ENCODE data around the gene EGR4.
A peak's percentile ranks its signal among the peaks of the same experiment; 100 is the strongest.
"Not testable (repeated sequence)": the region's sequence is repeated elsewhere in the genome, so short reads cannot be mapped to it uniquely, and the experiment has no call there.

EGR4 gene

DNA sequence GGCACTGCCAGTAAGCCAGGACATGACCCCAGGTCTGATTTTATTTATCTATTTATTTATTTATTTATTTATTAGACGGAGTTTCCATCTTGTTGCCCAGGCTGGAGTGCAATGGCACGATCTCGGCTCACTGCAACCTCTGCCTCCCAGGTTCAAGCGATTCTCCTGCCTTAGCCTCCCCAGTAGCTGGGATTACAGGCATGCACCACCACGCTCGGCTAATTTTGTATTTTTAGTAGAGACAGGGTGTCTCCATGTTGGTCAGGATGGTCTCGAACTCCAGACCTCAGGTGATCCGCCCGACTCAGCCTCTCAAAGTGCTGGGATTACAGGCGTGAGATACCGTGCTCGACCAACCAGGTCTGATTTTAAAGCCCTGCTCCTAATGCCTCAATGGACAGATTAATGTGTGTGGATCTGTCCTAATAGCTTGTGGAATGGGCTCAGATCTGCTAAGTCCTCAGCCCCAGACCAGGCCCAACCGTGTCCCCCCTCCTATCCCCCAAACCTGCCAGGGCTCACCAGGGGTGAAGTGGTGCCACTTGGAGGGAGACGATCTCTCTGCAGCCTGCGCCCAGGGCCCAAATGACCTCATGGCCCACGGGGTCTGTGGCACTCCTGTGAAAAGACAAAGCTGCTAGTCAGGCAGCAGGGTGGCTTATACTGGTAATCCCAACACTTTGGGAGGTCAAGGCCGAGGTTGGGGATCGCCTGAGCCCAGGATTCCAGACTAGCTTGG lies 30.5 kb downstream of the EGR4 start:
- DNase-seq: not testable (repeated sequence)

DNA sequence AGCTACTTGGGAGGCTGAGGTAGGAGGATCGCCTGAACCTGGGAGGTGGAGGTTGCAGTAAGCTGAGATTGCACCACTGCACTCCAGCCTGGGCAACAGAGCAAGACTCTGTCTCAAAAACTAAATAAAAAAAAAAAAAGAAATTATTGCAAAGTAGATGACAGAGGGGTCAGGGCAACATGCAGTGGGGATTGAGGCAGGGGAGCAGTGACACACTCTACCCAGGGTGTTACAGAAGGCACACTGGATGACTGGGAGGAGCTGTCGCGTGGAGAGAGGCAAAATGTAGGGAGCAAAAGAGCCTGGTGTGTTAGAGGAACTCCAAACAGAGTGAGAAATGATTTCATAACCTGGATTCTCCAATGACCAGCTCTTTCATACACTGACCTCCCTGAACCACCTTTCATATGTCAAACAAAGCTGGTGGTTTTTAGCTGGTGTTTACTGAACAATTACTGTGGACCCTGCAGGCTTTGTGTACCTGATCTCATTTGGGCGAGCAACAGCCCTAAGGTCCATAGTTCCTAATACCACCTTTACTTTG lies 31.2 kb downstream of the EGR4 start:
- no peak for DNase-seq

DNA sequence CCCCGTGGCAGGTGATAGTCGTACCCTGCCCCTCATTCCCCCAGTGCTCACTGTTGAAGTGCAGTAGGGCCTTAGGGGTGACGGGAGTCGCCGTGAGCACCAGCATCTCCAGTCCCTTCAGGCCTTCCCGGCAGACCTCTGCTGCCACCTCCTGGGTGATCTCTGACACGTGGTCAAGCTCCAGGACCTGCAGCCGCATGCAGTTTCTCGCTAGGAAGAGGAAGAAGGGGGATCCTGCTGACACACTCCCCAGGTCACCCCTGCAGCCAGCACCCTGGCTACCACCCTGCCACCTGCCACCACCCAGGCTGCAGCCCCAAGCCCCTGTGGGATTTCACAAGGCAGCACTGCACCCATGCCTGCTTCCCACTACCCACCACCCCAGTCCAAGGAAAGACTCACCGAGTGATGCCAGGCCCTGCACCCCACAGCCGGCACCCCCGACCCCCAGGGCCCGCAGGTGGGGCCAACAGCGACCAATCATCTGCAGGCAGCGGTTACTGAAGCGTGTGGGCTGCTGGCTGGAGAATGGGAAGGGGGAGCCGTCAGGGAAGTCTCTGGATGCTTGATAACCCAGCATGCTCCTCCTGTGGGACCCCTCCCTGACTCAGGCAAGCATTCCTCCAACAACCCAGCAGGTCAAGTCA lies 32.9 kb downstream of the EGR4 start:
- DNase-seq: peak in 1 of 2 donors; percentile 8

DNA sequence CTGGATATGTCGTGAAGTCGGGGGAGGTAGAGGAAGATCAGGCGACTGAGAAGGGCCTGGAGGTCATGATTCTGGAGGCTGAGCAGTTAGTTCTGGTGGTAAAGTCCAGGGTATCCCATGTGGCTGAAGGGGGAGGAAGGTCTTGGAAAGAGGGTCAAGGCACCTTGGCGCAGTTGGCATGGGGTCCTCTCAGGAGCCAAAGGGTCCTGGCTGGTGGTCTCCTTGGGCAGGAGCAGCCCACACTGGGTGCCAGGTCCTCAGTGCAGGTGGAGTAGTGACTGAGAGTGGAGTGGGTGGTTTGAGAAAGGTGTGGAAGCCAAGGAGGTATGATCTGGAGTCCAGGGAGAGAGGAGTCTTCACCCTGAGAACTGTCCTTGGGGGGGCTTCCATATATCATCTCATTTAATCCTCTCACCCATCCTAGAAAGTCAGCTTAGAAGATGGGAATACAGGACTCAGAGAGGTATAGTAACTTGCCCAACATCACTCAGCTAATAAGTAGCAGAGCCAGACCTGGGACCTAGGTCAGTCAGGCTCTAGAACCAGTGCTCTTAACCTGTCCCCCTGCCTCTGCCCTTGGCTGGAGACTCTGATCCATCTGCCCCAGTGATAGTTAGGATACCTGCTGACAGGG lies 33.5 kb downstream of the EGR4 start:
- no peak for DNase-seq

DNA sequence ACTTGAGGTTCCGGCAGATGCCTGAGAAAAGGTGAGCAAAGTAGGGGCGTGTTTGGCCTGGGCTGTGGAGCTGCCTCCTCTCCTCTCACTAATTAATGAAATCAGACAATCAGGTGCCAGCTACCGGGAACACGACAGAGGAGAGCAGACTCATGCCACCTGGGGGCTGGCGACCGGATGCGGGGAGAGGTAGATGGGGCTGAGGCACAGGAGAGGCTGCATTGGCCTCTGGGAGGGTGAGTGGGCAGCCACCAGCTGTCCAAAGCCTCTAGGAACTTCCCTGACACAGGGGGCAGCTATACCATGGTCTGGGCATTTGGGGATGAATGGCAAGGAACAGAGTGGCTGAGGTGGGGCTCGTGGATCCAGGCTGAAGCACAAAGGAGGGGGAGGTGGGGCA lies 34.1 kb downstream of the EGR4 start:
- no peak for DNase-seq

DNA sequence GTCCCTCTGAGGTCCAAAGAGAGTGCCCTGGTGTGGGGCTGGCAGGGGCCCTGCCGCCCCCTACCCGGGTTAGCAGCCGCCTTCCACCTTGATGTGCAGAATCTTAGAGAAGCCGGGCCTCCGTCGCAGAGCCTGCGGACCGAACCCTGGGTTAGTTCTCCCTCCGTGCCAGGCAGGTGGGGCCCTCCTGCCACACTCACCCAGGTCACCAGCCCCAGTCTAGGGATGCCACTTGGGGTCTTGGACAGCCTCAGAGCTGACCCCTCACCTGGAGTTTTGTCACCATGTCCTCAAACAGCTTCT lies 34.5 kb downstream of the EGR4 start:
- DNase-seq: no peak

DNA sequence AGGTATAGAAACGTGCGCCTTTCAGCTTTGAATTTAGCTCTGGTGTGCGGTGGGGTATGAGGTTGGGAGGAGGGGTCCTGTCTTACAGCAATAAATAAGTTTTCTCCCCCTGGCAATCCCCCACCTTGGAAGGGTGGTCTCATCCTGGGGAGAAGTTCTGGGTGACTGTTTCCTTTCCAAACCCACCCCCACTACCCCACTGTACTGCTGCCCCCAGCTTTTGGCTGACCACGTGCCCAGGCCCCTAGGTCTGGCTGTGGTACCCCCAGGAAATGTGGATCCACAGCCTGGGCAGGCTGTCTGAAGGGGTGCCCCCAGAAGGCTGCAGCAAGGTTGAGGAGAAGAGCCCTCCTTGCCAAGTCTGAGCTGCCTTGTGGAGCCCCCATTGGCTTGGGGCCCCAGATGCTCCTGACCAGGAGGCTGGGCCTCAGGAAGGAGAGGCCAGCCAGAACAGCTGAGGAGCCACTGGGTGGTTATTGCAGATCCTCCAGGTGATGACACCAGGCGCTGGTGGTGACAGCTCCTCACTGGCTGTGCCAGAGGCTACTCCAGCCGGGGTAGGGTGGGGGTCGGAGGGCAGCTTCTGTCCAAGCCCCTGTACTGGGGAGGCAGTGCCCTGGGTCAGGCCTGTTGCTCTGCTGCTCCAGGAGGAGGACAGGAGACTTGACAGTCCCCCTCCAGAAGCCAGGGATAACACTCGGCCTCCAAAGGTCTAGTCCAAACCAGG lies 35.0 kb downstream of the EGR4 start:
- no peak for DNase-seq

DNA sequence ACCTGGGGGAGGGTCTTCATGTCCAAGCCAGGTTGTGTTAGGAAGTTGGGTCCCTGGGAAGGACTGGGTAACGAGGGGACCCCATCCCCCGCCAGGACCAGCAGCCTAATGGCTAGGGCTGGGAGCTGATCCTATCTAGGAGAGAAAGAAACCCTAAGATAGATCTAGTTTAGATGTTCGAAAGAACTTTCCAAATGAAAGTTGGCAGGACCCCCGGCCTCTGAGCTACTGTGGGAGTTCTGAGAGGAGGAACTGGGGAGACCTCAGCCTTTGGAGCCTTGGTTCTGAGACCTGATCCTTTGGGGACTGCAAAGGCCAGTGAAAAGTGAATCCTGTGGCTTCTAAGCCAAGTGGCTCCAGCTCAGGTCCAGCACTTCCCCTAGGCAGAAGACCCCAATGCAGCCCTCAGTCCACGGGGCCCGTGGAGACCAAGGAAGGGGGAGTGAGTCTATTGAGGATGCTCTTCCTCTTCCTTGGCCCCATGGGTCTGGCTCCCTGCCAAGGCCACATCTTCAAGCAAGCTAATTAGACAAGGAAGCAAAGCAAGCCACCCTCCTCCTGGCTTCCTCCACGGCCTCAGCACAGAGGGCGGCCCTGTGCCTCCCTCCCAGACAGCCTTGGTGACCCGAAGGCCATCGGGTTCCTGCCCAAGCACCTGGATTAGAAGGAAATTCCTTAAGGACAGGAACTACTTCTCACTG lies 35.8 kb downstream of the EGR4 start:
- no peak for DNase-seq

DNA sequence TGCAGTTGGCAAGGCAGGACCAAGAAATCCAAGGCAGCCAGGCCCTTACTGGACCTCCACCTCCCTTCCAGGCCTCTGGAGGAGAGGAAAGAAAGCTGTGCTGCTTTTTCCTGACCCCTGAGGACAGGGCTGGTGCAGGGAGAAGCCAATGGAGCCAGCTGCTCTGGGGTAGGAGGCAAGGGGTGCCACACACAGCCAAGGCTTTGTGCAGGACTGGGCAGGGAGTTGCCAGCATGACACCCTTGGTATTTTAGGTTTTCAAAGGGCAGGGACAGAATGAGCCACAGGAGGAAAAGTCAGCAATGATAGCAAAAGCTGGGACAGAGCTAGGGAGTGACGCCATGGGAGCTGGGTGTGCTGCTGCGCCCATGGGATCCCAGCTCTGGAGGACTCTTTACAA lies 36.3 kb downstream of the EGR4 start:
- DNase-seq: no peak

DNA sequence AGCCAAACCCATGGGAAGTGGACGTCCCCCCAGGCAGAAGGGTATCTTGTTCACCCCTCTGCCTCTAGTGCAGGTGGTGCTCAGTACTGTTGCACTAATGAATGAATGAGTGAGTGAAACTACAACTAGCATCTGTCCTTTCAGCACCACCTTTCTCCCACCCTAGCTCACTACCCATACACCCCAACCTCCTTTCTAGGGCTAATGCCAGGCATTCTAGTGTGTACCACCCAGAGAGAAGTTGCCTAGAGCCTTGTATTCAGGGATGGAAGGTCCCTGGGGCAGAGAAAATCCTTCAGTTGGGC lies 36.8 kb downstream of the EGR4 start:
- no peak for DNase-seq

DNA sequence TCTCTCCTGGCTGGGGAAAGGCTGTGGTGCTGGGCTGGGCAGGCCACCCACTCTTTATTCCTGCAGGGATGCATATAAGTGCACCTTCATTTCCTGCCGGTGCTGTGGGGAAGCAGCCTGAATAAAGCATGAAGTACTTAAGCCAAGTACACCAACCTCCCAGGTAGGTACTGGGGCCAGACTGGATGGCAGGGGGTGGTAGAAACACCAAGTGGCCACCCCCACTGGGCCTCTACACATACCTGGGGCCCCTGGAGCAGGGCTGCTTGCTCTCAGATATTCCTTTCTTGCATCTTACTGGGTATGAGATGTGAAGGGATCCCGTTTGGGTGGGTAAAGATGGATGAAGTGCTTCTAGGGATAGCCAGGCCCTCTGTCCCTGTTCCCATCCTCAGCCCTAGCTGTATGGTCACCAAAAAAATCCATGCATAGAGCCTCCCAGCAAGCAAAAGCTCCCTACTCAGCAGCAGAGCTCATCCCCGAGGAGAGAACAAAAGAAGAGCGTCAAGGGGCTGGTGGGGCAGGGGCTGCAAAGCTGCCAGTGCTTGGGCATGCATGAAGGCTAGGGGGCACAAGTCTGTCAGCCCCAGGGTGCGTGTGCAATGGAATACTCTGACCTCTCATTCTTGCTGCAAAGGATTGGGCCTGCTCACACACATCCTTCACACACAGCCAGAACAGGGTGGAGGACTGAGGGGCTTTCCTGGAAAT lies 37.3 kb downstream of the EGR4 start:
- no peak for DNase-seq

DNA sequence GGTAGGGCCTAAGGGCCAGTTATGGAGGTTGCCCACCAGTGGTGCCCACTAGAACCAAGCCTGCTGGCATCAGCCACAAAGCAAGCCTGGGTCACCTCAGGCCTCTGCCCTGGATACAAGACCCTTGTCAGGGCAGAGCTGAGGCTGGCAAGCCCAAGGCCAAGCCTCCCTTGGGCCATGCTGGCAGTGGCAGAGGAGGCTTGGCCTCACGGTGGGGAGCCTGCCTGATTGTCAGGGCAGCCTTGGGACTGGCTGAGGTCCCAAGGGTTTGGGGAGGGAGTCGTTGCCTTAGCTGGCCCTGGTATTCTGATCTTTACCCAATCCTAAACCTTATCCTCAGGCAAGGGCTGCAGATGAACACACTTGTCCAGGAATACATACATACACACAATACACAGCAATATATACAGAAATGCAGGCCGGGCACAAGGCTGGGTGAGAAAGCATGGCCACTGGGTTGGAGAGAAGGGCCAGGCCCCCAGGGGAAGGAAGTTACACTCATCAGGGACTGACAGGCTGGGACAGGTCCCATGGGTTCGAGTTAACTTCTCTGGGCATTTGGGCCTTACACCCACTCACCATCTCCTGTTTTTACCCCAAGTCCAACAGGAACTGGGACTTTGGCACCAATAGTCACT lies 38.2 kb downstream of the EGR4 start:
- DNase-seq: no peak

DNA sequence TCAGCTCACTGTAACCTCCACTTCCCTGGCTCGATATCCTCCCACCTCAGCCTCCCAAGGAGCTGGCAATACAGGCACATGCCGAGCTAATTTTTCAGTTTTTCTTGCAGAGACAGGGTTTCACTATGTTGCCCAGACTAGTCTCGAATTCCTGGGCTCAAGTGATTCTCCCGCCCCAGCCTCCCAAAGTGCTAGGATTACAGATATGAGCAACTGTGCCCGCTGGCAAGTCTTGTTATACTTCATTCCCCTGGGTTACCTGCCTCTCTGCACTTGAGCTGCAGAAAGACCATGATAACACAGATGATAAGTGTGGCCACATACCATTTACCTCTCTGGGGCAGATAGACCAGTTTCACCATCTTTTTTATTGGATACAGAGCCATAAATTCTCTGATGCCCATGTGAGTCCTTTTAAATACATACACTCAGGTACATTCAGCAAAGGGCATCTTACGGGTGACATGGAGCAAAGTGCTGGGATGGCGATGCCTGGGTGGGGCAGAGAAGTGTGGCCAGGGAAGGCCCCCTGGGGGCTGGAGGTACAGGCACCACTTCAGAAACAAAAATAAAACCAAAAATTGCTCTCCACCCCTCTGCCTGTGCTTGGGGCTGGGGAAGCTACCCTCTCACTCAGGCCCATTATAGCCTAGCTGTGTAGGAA lies 38.9 kb downstream of the EGR4 start:
- no peak for DNase-seq

DNA sequence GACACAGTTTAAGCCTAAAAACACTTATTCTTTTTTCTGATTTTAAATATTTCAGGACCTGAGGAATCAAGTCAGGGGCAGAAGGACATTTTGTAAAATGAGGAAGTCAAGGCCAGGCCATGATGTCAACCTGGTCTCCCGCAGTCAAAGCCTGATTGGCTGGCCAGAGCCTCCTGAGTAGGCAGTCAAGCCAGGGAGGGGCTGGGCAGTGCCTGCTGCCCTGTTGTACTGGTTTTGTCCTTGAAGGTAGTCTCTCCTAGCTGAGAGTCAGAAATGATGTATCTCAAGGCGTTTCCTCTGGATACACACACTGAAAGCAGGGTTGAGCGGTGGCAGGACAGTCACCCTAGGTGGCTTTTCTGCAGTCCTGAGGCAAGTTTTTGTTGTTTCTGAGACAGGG lies 39.4 kb downstream of the EGR4 start:
- DNase-seq: no peak

DNA sequence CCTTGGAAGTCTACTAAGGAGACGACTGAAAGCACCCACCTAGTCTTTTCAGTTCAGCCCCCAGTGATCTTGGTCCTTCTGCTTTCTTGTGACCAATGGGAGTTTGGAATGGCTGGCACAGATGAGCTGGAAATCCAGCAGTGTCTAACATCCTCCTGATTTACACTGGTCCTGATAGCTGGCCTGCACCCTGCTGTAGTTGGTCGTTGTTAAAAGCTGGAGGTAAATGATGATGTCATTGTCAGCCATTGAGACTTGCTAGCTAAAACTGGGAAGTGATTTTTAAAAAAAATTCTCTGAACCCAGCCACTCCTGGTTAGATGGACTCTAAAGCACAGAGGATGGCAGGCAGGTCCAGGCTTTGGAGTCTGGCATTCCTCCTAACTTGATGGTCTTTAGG lies 39.9 kb downstream of the EGR4 start:
- no peak for DNase-seq

DNA sequence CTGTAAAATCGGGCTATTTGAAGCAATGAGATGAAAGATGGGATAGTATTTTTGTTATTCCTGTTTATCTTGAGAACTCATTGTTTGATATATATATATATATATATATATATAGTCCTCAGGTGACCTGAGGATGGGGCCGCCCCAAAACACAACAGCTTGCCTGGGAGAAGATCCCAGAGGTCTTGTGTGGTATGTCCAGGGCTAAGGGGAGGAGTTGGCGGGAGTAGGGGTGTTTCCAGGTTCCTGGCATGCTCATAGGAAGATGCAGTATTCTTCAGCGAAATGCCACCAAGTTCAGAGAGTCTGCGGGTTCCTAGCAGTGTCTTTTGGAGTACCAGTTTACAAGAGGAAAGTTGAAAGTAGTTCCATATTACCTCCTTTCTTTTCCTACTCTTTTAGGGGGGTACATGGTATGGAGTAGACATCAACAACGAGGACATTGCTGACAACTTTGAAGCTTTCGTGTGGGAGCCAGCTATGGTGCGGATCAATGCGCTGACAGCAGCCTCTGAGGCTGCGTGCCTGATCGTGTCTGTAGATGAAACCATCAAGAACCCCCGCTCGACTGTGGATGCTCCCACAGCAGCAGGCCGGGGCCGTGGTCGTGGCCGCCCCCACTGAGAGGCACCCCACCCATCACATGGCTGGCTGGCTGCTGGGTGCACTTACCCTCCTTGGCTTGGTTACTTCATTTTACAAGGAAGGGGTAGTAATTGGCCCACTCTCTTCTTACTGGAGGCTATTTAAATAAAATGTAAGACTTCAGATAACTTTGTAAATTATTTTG lies 40.9 kb downstream of the EGR4 start:
- no peak for DNase-seq

DNA sequence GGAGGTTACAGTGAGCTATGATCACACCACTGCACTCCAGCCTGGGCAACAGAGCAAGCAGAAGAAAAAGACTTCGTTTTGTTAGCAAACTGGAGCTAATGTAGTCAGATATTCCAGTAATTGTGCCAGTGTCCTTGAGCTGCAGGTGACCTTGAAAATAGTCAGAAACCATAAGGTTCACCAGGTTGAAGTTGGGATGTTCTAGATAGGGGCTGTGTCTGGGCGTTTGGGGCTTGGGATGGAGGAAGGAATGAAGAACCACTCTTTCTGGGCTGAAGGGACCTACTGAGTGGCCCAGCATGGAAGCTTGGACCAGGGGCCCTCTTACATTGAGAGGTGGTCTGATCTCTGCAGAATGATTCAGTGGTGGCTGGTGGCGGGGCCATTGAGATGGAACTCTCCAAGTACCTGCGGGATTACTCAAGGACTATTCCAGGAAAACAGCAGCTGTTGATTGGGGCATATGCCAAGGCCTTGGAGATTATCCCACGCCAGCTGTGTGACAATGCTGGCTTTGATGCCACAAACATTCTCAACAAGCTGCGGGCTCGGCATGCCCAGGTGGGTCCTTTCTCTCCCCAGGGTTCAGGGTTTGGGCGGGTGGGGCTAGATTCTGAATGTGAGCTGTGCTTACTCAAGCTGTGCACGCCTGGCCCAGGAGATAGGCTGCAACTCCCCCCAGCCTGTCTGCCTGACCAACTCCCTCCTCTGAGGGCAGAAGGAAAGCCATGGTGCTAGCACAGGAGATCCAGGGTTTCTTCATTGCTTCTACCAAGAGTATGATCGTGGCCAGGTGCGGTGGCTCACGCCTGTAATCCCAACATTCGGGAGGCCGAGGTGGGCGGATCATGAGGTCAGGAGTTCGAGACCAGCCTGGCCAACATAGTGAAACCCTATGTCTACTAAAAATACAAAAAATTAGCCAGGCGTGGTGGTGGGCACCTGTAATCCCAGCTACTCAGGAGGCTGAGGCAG lies 42.2 kb downstream of the EGR4 start:
- DNase-seq: no peak

DNA sequence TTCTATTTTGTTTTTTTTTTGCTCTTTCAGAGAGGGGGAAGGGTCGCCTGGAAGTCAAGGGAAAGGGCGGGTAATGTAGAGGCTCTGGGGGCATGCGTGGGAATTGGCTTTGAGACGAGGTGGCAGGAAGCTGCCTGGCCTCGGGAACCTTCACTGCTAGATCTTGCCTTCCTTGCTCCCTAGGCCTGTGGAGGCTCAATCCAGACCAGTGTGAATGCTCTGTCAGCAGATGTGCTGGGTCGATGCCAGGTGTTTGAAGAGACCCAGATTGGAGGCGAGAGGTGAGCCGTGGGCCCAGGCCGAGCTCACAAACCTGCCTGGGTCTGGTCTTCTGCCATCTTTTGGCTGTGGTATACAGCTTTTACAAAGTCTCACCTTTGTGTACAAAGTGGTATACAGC lies 43.7 kb downstream of the EGR4 start:
- no peak for DNase-seq

DNA sequence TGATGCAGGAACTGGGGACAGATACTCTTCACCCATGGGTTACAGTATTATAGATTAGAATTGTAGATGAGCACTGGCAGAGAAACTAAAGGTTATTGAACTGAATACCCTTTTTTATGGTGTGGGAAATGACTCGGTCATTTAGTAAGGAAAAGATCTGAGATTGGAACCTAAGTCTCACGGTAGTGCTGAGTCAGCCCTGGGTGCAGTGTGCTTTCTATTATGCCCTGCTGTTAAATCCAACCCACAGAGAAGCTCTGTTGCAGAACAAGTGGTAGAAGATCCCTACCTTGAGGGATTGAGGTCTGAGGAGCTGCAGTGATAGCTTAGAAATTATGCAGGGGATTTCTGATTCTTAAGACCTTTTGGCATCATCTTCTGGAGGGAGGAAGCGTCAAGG lies 46.5 kb downstream of the EGR4 start:
- no peak for DNase-seq

Measured in hippocampal formation (tissue), 2 donors.